PC-9 (cell line): ENCODE measurements around the gene ZDHHC1. TPM values are rescaled to one million over a fixed set of nuclear protein-coding genes. Genes with fewer than 3 reads are reported as not detected.
"Not testable (repeated sequence)": the region's sequence is repeated elsewhere in the genome, so short reads cannot be mapped to it uniquely, and the experiment has no call there.

ENCODE experiments used
- BruUV-seq: library from RNA; stranded (reverse); fragments of 400-500 nt; replicated peaks from 2 replicates; lab custom pipeline; 2021; lab: Mats Ljungman, UMichigan
- CTCF ChIA-PET: fragments of 300-600 bp; sonication (Branson Sonifier 250); formaldehyde crosslinking; loops from one replicate; lab custom pipeline; 2022; ENCODE audit warnings: antibody characterized with exemption; lab: Charles Lee
- POLR2A ChIA-PET: fragments of 300-600 bp; sonication (Branson Sonifier 250); formaldehyde crosslinking; loops from one replicate; lab custom pipeline; 2022; ENCODE audit warnings: antibody characterized with exemption; ENCODE audit not compliant: unreplicated experiment; lab: Charles Lee
- DNase-seq, 2 experiments: peaks; one replicate each; pipeline versions ENCODE4 v3.0.0 to v3.0.0-alpha.2; 2015 to 2022; ENCODE audit warnings: mixed read lengths in 1 of 2
- H2AFZ ChIP-seq: fragments of 200-600 bp; sonication (generic); 2 replicates; pipeline ENCODE4 v1.8.1; 2017; ENCODE audit warnings: antibody characterized with exemption
- H3F3A ChIP-seq: fragments of 200-600 bp; sonication (generic); 2 replicates; pipeline ENCODE4 v1.8.1; 2017; ENCODE audit warnings: antibody characterized with exemption, mild to moderate bottlenecking, low read depth; ENCODE audit not compliant: insufficient read depth
- H3K27ac ChIP-seq: fragments of 200-600 bp; sonication (generic); 2 replicates; pipeline ENCODE4 v1.6.1; 2016; ENCODE audit warnings: mixed run types
- H3K27me3 ChIP-seq: fragments of 200-600 bp; sonication (generic); 2 replicates; pipeline ENCODE4 v1.6.1; 2016; ENCODE audit warnings: low read depth, mixed run types; ENCODE audit not compliant: insufficient read depth
- H3K36me3 ChIP-seq: fragments of 200-600 bp; sonication (generic); 2 replicates; pipeline ENCODE4 v1.6.1; 2016; ENCODE audit warnings: low read depth, mixed run types
- H3K4me1 ChIP-seq: fragments of 200-600 bp; sonication (generic); replicated peaks from 2 replicates; pipeline ENCODE4 v1.6.1; 2016; ENCODE audit warnings: mixed run types; ENCODE audit not compliant: insufficient read depth
- H3K4me2 ChIP-seq: fragments of 200-600 bp; sonication (generic); 2 replicates; pipeline ENCODE4 v1.6.1; 2017; ENCODE audit warnings: mixed run types
- H3K4me3 ChIP-seq: fragments of 200-600 bp; sonication (generic); 2 replicates; pipeline ENCODE4 v1.6.1; 2016; ENCODE audit warnings: mixed run types
- H3K79me2 ChIP-seq: fragments of 200-600 bp; sonication (generic); 2 replicates; pipeline ENCODE4 v1.6.1; 2017; ENCODE audit warnings: low read depth, mixed run types
- H3K9me2 ChIP-seq: fragments of 200-600 bp; sonication (generic); 2 replicates; pipeline ENCODE4 v1.8.1; 2017; ENCODE audit warnings: mild to moderate bottlenecking; ENCODE audit not compliant: insufficient read depth
- H3K9me3 ChIP-seq: fragments of 200-600 bp; sonication (generic); 2 replicates; pipeline ENCODE4 v1.8.1; 2016; ENCODE audit warnings: low read depth; ENCODE audit not compliant: insufficient read depth
- H4K20me1 ChIP-seq: fragments of 200-600 bp; sonication (generic); 2 replicates; pipeline ENCODE4 v1.8.1; 2017; ENCODE audit not compliant: insufficient read depth
- EZH2 ChIP-seq: fragments of 200-600 bp; sonication (generic); IDR thresholded peaks from 2 replicates; pipeline ENCODE4 v1.8.0; 2017; ENCODE audit warnings: antibody characterized with exemption, low read depth
- intact Hi-C: fragments of 100-400 bp; cut with micrococcal nuclease; formaldehyde crosslinking; loops from one replicate; pipeline ENCODE4 v1.10.0; 2022; ENCODE audit not compliant: unreplicated experiment
- total RNA-seq: library from RNA; stranded (reverse); gene quantifications from 2 replicates; pipeline ENCODE4 v1.2.3, GENCODE V29; 2021
- TF ChIP-seq, protein P1 (sequence below): fragments of 200-600 bp; sonication (generic); conservative IDR thresholded peaks from 2 replicates; pipeline ENCODE4 v1.6.1; 2017; ENCODE audit warnings: mixed run types, antibody characterized with exemption, mild to moderate bottlenecking, moderate library complexity

Gene ZDHHC1
- total RNA-seq, 1 experiment from 2014 or later: 12.8 TPM

DNA sequence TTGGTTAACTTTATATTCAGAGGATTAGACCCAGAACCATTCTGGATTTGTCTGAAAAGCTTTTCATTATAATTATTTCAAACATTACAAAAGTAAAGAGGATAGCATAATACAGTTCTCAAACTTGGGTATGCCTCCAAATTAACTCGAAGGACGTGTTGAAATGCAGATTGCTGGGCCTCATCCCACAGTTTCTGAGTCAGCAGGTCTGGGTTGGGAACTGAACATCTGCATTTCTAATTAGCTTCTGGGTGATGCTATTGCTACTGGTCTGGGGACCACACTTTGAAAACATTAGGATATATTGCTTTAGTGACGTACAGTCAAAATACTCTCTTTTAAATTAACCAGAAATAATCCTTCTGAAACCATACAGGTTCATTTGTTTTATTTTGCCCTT lies 33.0 kb downstream of the ZDHHC1 start:
- POLR2A ChIA-PET: no interaction called here
- intact Hi-C loops: no loop called here

DNA sequence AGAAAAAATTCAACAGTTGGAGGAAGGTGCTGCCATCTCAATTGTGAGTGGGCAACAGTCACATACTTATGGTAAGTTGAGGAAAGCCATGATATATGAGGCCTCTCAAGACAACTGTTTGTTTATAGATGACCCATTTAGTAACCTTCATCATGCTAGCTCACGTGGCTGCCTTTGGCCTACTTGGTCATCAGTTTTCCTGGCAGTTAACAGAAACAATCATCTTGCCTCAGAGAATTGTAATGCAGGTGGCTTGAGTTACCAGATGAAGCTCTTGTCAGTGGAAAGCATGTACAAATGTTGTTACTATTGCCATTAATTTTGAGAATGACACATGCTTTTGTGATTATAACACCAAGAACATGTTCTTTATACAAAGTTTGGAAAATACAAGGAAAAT lies 37.6 kb downstream of the ZDHHC1 start:
- ChIA-PET CTCF (interaction anchor here (0.7 kb wide), 1 partner anchor 15 kb away, joined by 6 read pairs; the partner anchor contains the start of gene TPPP3), POLR2A (interaction anchor here (0.7 kb wide), 1 partner anchor 97 kb away, joined by 7 read pairs; no protein-coding TSS in a partner anchor)
- H3K4me2 ChIP-seq: no peak overlapping the region

More for the DNA sequence above, 33.0 kb downstream of the ZDHHC1 start:
- CTCF ChIA-PET: no interaction called here
- Histone ChIP-seq H3K4me2 (no peak overlapping the region), H3F3A (no peaks in the 10 kb centered on the region), H3K4me3 (no peak overlapping the region), H3K36me3 (no peaks in the 10 kb centered on the region), H3K4me1 (peaks cover 5% of the 10 kb centered on the region; the same call in 1 of the 2 replicates), H2AFZ (no peak overlapping the region), H3K9me3 (no peaks in the 10 kb centered on the region), H3K79me2 (no peaks in the 10 kb centered on the region), H3K27me3 (no peaks in the 10 kb centered on the region), H4K20me1 (no peaks in the 10 kb centered on the region), H3K9me2 (no peaks in the 10 kb centered on the region), H3K27ac (no peak overlapping the region)
- no TSS peak for BruUV-seq
- TF ChIP-seq EZH2: no peak
- TF ChIP-seq, protein P1, sequence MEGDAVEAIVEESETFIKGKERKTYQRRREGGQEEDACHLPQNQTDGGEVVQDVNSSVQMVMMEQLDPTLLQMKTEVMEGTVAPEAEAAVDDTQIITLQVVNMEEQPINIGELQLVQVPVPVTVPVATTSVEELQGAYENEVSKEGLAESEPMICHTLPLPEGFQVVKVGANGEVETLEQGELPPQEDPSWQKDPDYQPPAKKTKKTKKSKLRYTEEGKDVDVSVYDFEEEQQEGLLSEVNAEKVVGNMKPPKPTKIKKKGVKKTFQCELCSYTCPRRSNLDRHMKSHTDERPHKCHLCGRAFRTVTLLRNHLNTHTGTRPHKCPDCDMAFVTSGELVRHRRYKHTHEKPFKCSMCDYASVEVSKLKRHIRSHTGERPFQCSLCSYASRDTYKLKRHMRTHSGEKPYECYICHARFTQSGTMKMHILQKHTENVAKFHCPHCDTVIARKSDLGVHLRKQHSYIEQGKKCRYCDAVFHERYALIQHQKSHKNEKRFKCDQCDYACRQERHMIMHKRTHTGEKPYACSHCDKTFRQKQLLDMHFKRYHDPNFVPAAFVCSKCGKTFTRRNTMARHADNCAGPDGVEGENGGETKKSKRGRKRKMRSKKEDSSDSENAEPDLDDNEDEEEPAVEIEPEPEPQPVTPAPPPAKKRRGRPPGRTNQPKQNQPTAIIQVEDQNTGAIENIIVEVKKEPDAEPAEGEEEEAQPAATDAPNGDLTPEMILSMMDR: no peak
- DNase-seq: no peak

GRCh38 chr16:67376012-67376411 lies 40.3 kb downstream of the ZDHHC1 start:
- H3K36me3 ChIP-seq, H3F3A ChIP-seq, H3K27me3 ChIP-seq, H2AFZ ChIP-seq, H3K79me2 ChIP-seq, H3K4me2 ChIP-seq, BruUV-seq, H3K9me2 ChIP-seq, CTCF ChIA-PET, H3K9me3 ChIP-seq, H4K20me1 ChIP-seq, H3K27ac ChIP-seq, DNase-seq, intact Hi-C loops, H3K4me3 ChIP-seq: not testable (repeated sequence)
- POLR2A ChIA-PET: interaction anchor here (0.7 kb wide), 1 partner anchor 55 kb away, joined by 5 read pairs; no protein-coding TSS in a partner anchor
- peaks cover 11% of the 10 kb centered on the region; the same call in 1 of the 2 replicates for H3K4me1 ChIP-seq

More for the DNA sequence above, 37.6 kb downstream of the ZDHHC1 start:
- no peak overlapping the region for H3K27ac ChIP-seq
- H3K79me2 ChIP-seq: no peaks in the 10 kb centered on the region
- no peak for DNase-seq
- H3K36me3 ChIP-seq: no peaks in the 10 kb centered on the region
- no peak overlapping the region for H3K4me3 ChIP-seq
- H3K9me2 ChIP-seq: no peaks in the 10 kb centered on the region
- no peaks in the 10 kb centered on the region for H3K27me3 ChIP-seq
- H3K9me3 ChIP-seq: no peaks in the 10 kb centered on the region
- TF ChIP-seq EZH2: no peak
- TF ChIP-seq, protein P1: no peak
- H2AFZ ChIP-seq: no peak overlapping the region
- intact Hi-C loops: no loop called here
- peaks cover 11% of the 10 kb centered on the region; the same call in 1 of the 2 replicates for H3K4me1 ChIP-seq
- BruUV-seq: no TSS peak
- H3F3A ChIP-seq: no peaks in the 10 kb centered on the region
- H4K20me1 ChIP-seq: no peaks in the 10 kb centered on the region

GRCh38 chr16:67372664-67373063 lies 43.6 kb downstream of the ZDHHC1 start:
- TF ChIP-seq EZH2: no peak
- TF ChIP-seq, protein P1: peak; percentile 65
- H3K27ac ChIP-seq: no peak overlapping the region
- H3K9me2 ChIP-seq: no peaks in the 10 kb centered on the region
- H3K4me1 ChIP-seq: peaks cover 6% of the 10 kb centered on the region; the same call in 1 of the 2 replicates
- H3F3A ChIP-seq: peaks cover 4% of the 10 kb centered on the region; the same call in 1 of the 2 replicates
- peaks cover 23% of the 10 kb centered on the region for H3K27me3 ChIP-seq
- H3K4me2 ChIP-seq: no peak overlapping the region
- DNase-seq: no peak
- intact Hi-C loops: loop anchor here (5.0 kb wide), 1 partner anchor 95 kb away; no protein-coding TSS in a partner anchor
- H3K36me3 ChIP-seq: no peaks in the 10 kb centered on the region
- no peaks in the 10 kb centered on the region for H3K9me3 ChIP-seq
- no TSS peak for BruUV-seq
- ChIA-PET CTCF (interaction anchor here (1.0 kb wide), 1 partner anchor 17 kb away, joined by 3 read pairs; no protein-coding TSS in a partner anchor), POLR2A (no interaction called here)
- no peak overlapping the region for H2AFZ ChIP-seq
- H3K79me2 ChIP-seq: no peaks in the 10 kb centered on the region
- H3K4me3 ChIP-seq: no peak overlapping the region
- H4K20me1 ChIP-seq: no peaks in the 10 kb centered on the region
